Spleen (tissue), 7 donors: Measurements from ENCODE around the gene TRIOBP.

Source experiments
- POLR2A ChIP-seq, 3 donors: fragments of 450-650 bp; IDR thresholded peaks; one replicate each; pipeline ENCODE4 v1.5.1; 2017; ENCODE audit warnings: antibody characterized with exemption in 3 of 3, mild to moderate bottlenecking in 1 of 3
- TF ChIP-seq, protein P1 (sequence below), 11 experiments: fragments of 200-600 bp in 7 of 11; fragments of 450-650 bp in 4 of 11; sonication (generic) in 4 of 11; IDR thresholded peaks in 8 of 11; conservative IDR thresholded peaks in 3 of 11; 1 replicate in 7 of 11; 2 replicates in 4 of 11; pipeline versions ENCODE4 v1.4.0 to v1.8.0; 2016 to 2021; ENCODE audit warnings: antibody characterized with exemption in 11 of 11, inconsistent platforms in 4 of 11, mild to moderate bottlenecking in 1 of 11
- donor health status: DM: no; HTN: no; CAD: no; lungs with moderate emphysema.
- donor health status: DM: no; HTN: no; CAD: no.
- donor health status: DM: no; HTN: no; CAD: no.

DNA sequence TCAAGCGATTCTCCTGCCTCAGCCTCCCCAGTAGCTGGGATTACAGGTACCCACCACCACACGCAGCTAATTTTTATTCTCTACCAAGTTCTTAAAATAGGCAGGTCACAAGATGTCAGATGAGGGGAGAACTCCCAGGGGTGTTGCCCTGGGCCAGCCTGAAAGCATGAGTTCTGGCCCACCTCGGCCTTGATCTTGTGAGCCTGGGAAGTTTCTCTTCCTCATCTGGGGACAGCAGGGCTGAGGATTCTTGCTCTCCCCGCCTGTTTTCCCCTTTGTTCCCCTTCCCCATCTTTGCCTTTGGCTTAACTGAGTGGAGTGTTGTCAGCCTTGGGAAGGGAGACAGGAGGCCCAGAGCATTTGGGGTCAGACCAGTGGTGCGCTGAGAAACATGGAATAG lies 34.8 kb upstream of the TRIOBP start:
- TF ChIP-seq, protein P1, sequence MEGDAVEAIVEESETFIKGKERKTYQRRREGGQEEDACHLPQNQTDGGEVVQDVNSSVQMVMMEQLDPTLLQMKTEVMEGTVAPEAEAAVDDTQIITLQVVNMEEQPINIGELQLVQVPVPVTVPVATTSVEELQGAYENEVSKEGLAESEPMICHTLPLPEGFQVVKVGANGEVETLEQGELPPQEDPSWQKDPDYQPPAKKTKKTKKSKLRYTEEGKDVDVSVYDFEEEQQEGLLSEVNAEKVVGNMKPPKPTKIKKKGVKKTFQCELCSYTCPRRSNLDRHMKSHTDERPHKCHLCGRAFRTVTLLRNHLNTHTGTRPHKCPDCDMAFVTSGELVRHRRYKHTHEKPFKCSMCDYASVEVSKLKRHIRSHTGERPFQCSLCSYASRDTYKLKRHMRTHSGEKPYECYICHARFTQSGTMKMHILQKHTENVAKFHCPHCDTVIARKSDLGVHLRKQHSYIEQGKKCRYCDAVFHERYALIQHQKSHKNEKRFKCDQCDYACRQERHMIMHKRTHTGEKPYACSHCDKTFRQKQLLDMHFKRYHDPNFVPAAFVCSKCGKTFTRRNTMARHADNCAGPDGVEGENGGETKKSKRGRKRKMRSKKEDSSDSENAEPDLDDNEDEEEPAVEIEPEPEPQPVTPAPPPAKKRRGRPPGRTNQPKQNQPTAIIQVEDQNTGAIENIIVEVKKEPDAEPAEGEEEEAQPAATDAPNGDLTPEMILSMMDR (IDR thresholded peaks at IDR 0.05 in 8 of 11, conservative IDR thresholded peaks at IDR 0.05 in 3 of 11), result no peak
- TF ChIP-seq POLR2A (IDR thresholded peaks at IDR 0.05), result no peak
